ENCODE data around the gene SLC25A39. TPM values are rescaled to one million over a fixed set of nuclear protein-coding genes. Genes with fewer than 3 reads are reported as not detected.

The SLC25A39 gene
- total and polyA plus RNA-seq, 8 donors, result 55.5 to 121 (median 91.8) TPM

DNA sequence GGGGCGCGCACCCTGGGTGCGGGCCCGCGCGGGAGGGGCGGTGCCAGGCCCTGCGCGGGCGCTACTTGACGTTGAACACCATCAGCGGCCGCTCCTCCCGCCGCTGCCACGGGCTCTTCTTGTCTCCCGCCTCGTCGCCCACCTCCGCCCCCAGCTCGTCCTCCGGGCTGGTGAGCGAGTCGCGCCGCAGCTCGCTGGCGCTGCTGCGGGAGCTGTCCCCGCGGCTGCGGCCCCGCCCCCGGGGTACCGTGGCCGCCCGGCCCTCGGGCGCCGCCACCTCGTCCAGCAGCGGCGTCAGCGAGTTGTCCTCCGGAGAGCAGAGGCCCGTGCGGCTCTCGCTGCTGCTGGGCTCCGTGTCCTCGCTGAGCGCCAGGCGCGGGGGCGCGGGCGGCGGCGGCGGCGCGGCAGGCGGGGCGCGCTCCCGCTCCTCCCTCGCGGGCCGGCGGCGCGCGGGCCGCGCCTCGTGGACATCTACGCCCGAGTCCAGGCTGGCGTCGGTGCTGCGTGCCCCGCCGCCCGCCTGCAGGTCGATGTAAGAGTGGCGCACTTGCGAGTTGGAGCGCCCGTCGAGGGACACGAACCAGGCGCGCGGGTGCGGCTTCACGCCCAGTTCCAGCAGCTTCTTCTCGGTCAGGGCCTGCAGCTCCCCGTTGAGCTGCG, 29.2 kb upstream of the SLC25A39 start:
- TF ChIP-seq, protein P1, sequence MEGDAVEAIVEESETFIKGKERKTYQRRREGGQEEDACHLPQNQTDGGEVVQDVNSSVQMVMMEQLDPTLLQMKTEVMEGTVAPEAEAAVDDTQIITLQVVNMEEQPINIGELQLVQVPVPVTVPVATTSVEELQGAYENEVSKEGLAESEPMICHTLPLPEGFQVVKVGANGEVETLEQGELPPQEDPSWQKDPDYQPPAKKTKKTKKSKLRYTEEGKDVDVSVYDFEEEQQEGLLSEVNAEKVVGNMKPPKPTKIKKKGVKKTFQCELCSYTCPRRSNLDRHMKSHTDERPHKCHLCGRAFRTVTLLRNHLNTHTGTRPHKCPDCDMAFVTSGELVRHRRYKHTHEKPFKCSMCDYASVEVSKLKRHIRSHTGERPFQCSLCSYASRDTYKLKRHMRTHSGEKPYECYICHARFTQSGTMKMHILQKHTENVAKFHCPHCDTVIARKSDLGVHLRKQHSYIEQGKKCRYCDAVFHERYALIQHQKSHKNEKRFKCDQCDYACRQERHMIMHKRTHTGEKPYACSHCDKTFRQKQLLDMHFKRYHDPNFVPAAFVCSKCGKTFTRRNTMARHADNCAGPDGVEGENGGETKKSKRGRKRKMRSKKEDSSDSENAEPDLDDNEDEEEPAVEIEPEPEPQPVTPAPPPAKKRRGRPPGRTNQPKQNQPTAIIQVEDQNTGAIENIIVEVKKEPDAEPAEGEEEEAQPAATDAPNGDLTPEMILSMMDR (IDR thresholded peaks at IDR 0.05), result no peak
- no peaks in the 10 kb centered on the region for H3K9me3 ChIP-seq
- ATAC-seq (peak; percentile 48), DNase-seq (peak in 1 of 4 donors; percentile 88)
- H3K27ac ChIP-seq, result no peak overlapping the region
- intact Hi-C loops (cut with DNase I), result no loop called here
- H3K4me3 ChIP-seq, result peak overlapping the region; percentile 9 to 26
- peaks cover 0 to 22% of the 10 kb centered on the region in 2 donors for H3K4me1 ChIP-seq
- H3K36me3 ChIP-seq, result peaks cover 3 to 48% of the 10 kb centered on the region in 2 donors
- peaks cover 0 to 14% of the 10 kb centered on the region in 2 donors for H3K27me3 ChIP-seq

- Histone ChIP-seq H3K36me3 (peaks cover 3 to 52% of the 10 kb centered on the region in 2 donors), H3K9me3 (no peaks in the 10 kb centered on the region), H3K27ac (no peak overlapping the region), H3K27me3 (peaks cover 0 to 14% of the 10 kb centered on the region in 2 donors), H3K4me1 (peaks cover 0 to 29% of the 10 kb centered on the region in 2 donors), H3K4me3 (peak overlapping the region; percentile 9 to 26)
- intact Hi-C loops (cut with DNase I), result no loop called here
- TF ChIP-seq, protein P1 (IDR thresholded peaks at IDR 0.05), result no peak
- no peak for ATAC-seq
- peak in 1 of 4 donors; percentile 36 for DNase-seq
Measured at GRCh38 chr17:44352828-44353671, 28.4 kb upstream of the SLC25A39 start.

DNA sequence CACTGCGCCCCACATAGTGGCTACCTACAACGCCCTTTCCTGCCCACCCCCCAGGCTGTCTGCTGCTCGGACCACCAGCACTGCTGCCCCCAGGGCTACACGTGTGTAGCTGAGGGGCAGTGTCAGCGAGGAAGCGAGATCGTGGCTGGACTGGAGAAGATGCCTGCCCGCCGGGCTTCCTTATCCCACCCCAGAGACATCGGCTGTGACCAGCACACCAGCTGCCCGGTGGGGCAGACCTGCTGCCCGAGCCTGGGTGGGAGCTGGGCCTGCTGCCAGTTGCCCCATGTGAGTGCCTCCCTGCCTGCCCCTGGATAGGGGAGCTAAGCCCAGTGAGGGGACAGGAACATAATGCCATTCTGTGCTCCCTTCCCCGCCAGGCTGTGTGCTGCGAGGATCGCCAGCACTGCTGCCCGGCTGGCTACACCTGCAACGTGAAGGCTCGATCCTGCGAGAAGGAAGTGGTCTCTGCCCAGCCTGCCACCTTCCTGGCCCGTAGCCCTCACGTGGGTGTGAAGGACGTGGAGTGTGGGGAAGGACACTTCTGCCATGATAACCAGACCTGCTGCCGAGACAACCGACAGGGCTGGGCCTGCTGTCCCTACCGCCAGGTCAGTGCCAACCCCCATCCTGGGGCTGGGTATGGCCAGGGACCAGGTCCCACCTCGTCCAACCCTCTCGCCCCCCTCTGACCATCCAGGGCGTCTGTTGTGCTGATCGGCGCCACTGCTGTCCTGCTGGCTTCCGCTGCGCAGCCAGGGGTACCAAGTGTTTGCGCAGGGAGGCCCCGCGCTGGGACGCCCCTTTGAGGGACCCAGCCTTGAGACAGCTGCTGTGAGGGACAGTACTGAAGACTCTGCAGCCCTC, 27.6 kb upstream of the SLC25A39 start:
- Histone ChIP-seq H3K4me1 (peaks cover 0 to 38% of the 10 kb centered on the region in 2 donors), H3K36me3 (peaks cover 3 to 52% of the 10 kb centered on the region in 2 donors), H3K9me3 (no peaks in the 10 kb centered on the region), H3K27ac (no peak overlapping the region), H3K27me3 (peaks cover 0 to 14% of the 10 kb centered on the region in 2 donors), H3K4me3 (no peak overlapping the region)
- ATAC-seq (no peak), DNase-seq (peak in 1 of 4 donors; percentile 77)
- TF ChIP-seq, protein P1 (IDR thresholded peaks at IDR 0.05), result no peak
- intact Hi-C loops (cut with DNase I), result no loop called here

DNA sequence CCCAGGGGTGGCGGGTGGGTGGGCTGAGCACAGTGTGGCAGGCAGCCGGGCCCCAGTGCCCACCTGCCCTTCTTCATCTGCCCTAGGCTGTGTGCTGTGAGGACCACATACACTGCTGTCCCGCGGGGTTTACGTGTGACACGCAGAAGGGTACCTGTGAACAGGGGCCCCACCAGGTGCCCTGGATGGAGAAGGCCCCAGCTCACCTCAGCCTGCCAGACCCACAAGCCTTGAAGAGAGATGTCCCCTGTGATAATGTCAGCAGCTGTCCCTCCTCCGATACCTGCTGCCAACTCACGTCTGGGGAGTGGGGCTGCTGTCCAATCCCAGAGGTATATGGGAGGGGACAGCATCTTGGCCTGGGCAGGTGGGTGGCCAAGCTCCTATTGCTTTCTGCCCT, 26.8 kb upstream of the SLC25A39 start:
- peaks cover 0 to 45% of the 10 kb centered on the region in 2 donors for H3K4me1 ChIP-seq
- no peak overlapping the region for H3K4me3 ChIP-seq
- H3K27ac ChIP-seq, result no peak overlapping the region
- H3K36me3 ChIP-seq, result peaks cover 3 to 52% of the 10 kb centered on the region in 2 donors
- no peaks in the 10 kb centered on the region for H3K9me3 ChIP-seq
- TF ChIP-seq, protein P1 (IDR thresholded peaks at IDR 0.05), result no peak
- no peak for ATAC-seq
- DNase-seq, result no peak
- intact Hi-C loops (cut with DNase I), result no loop called here
- peaks cover 0 to 14% of the 10 kb centered on the region in 2 donors for H3K27me3 ChIP-seq

Measured in left lung (tissue), 10 donors.